SU-DHL-6 (cell line): Measurements from ENCODE around the gene BANF2.

Experiments used
- CTCF ChIP-seq: fragments of 200-600 bp; sonication (generic); IDR thresholded peaks from one replicate; pipeline ENCODE4 v1.5.1; 2017; ENCODE audit warnings: antibody characterized with exemption, mild to moderate bottlenecking, low read length, moderate library complexity; ENCODE audit not compliant: insufficient read depth, poor library complexity, severe bottlenecking
- EZH2phosphoT487 ChIP-seq: fragments of 200-600 bp; sonication (generic), shearing (Covaris generic); conservative IDR thresholded peaks from 2 replicates; pipeline ENCODE4 v1.6.1; 2018; ENCODE audit warnings: mild to moderate bottlenecking, antibody characterized with exemption, low read length, moderate library complexity, mixed read lengths

- TF ChIP-seq EZH2phosphoT487 (no peak), CTCF (no peak)
Measured at GRCh38 chr20:17749978-17750721, 50.4 kb downstream of the BANF2 start.
